Left ventricle myocardium inferior (tissue), 1 donor: Measurements from ENCODE around the gene TBL3. TPM values are rescaled to one million over a fixed set of nuclear protein-coding genes. Genes with fewer than 3 reads are reported as not detected.

Experiments used
- DNase-seq: peaks from one replicate; pipeline ENCODE4 v3.0.0-alpha.2; 2020
- H3K27ac ChIP-seq: fragments of 200-600 bp; replicated peaks from 2 replicates; pipeline ENCODE4 v1.8.0; 2021
- H3K27me3 ChIP-seq: fragments of 200-600 bp; 2 replicates; pipeline ENCODE4 v1.8.0; 2021; ENCODE audit warnings: low read depth
- H3K36me3 ChIP-seq: fragments of 200-600 bp; 2 replicates; pipeline ENCODE4 v1.8.0; 2021
- H3K4me1 ChIP-seq: fragments of 200-600 bp; 2 replicates; pipeline ENCODE4 v1.8.0; 2021
- H3K4me3 ChIP-seq: fragments of 200-600 bp; 2 replicates; pipeline ENCODE4 v1.8.0; 2021; ENCODE audit warnings: mild to moderate bottlenecking, moderate library complexity
- H3K9me3 ChIP-seq: fragments of 200-600 bp; replicated peaks from 2 replicates; pipeline ENCODE4 v1.8.0; 2021
- intact Hi-C: fragments of 100-400 bp; cut with micrococcal nuclease; formaldehyde crosslinking; loops from one replicate; pipeline ENCODE4 v1.11.0; 2022
- total RNA-seq: library from RNA; stranded (reverse); fragmentation: NEBNext Ultra II Directional; extraction: Animal tissue kit (Norgen Biotek cat#: 25700); gene quantifications from one replicate; pipeline ENCODE4 v1.2.1, GENCODE V29; 2021
- TF ChIP-seq, protein P1 (sequence below): fragments of 200-600 bp; IDR thresholded peaks from 2 replicates; pipeline ENCODE4 v1.8.0; 2021; ENCODE audit warnings: antibody characterized with exemption, mild to moderate bottlenecking, borderline replicate concordance
- donor health status: DM: no; HTN: yes; CAD: no; lungs with severe emphysema.

Gene TBL3
- total RNA-seq, 1 donor from 2014 or later: 22.6 TPM

DNA sequence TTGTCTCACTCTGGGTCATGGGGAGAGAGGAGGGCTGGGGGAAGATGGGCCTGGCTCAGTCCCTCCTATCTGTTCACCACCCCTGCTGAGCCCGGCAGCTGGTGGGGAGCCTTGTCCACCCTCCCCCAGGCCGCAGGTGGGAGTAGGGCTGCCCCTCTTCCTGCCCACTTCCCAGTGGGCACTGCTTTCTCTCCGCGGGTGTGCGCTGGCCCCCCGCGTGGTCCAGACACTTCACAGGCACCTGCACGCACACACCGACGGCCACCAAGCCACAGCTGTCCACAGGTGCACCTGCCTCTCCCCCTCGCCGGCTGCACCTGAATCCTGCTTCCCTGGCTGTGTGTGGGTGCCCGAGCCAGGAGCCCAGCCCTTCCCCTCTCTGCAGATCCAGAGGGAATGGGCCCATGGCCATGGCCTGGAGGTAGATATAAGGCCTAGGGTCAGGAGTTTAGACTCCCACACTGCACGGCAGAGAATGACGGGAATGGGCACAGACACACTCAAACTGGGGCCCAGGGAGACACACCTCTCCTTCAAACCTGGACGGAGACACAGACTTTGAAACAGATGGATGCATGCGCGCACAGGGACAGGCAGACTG, 56.9 kb downstream of the TBL3 start:
- Histone ChIP-seq H3K4me3 (peak overlapping the region; percentile 91), H3K27me3 (no peaks in the 10 kb centered on the region), H3K36me3 (peaks cover 12% of the 10 kb centered on the region), H3K4me1 (peaks cover 82% of the 10 kb centered on the region), H3K27ac (peak overlapping the region; percentile 98), H3K9me3 (no peaks in the 10 kb centered on the region)
- TF ChIP-seq, protein P1, sequence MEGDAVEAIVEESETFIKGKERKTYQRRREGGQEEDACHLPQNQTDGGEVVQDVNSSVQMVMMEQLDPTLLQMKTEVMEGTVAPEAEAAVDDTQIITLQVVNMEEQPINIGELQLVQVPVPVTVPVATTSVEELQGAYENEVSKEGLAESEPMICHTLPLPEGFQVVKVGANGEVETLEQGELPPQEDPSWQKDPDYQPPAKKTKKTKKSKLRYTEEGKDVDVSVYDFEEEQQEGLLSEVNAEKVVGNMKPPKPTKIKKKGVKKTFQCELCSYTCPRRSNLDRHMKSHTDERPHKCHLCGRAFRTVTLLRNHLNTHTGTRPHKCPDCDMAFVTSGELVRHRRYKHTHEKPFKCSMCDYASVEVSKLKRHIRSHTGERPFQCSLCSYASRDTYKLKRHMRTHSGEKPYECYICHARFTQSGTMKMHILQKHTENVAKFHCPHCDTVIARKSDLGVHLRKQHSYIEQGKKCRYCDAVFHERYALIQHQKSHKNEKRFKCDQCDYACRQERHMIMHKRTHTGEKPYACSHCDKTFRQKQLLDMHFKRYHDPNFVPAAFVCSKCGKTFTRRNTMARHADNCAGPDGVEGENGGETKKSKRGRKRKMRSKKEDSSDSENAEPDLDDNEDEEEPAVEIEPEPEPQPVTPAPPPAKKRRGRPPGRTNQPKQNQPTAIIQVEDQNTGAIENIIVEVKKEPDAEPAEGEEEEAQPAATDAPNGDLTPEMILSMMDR: no peak
- intact Hi-C loops: loop anchor here (10.0 kb wide), 1 partner anchor 116 kb away; the partner anchor contains the start of gene RAB26
- no peak for DNase-seq

- H3K9me3 ChIP-seq: no peaks in the 10 kb centered on the region
- no peak for DNase-seq
Observed at GRCh38 chr16:2029350-2029749, 57.5 kb downstream of the TBL3 start.

GRCh38 chr16:2030036-2030435, 58.2 kb downstream of the TBL3 start:
- no peaks in the 10 kb centered on the region for H3K27me3 ChIP-seq

More at GRCh38 chr16:2029350-2029749, 57.5 kb downstream of the TBL3 start:
- intact Hi-C loops: loop anchor here (10.0 kb wide), 1 partner anchor 115 kb away; the partner anchor contains the start of gene RAB26
- no peaks in the 10 kb centered on the region for H3K27me3 ChIP-seq
- H3K4me1 ChIP-seq: peaks cover 80% of the 10 kb centered on the region
- peak overlapping the region; percentile 91 for H3K4me3 ChIP-seq
- H3K27ac ChIP-seq: peak overlapping the region; percentile 98
- peaks cover 12% of the 10 kb centered on the region for H3K36me3 ChIP-seq
- TF ChIP-seq, protein P1: no peak

DNA sequence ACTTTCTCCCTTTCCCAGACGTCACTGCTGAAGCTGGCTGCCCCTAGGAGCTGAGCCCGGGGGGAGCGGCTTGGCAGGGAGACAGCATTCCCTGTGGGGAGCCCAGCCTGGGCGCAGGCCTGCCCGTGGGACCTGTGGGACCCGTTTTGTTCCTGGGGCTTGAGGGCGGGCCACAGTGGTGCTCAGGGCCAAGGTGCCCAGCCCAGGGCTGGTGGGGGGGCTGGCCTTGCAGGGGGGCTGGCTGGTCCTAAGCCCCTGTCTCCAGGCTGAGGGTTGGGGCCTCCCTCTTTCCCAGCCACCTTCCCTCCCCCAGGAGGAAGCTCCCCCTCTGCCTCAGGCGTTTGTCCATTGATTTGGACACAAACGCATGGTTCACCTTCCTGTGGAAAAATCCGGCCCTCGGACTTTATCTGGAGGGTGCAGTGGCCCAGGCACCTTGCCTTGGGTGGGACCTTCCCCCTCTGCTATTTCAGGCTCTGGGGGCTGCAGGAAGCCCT, 59.3 kb downstream of the TBL3 start:
- Histone ChIP-seq H3K36me3 (peaks cover 20% of the 10 kb centered on the region), H3K9me3 (no peaks in the 10 kb centered on the region), H3K4me1 (peaks cover 78% of the 10 kb centered on the region), H3K27ac (peak overlapping the region; percentile 98), H3K4me3 (peak overlapping the region; percentile 91), H3K27me3 (no peaks in the 10 kb centered on the region)
- TF ChIP-seq, protein P1: no peak
- DNase-seq: peak; percentile 61
- intact Hi-C loops: no loop called here

More at GRCh38 chr16:2030036-2030435, 58.2 kb downstream of the TBL3 start:
- TF ChIP-seq, protein P1: no peak
- Histone ChIP-seq H3K4me1 (peaks cover 78% of the 10 kb centered on the region), H3K27ac (peak overlapping the region; percentile 98), H3K36me3 (peaks cover 12% of the 10 kb centered on the region), H3K9me3 (no peaks in the 10 kb centered on the region), H3K4me3 (peak overlapping the region; percentile 91)
- intact Hi-C loops: no loop called here
- no peak for DNase-seq

Other genes with a start within 250 kb of the TBL3 start
- 37.0 TPM for gene NME3, start 200.5 kb upstream of the TBL3 start, total RNA-seq
- gene EME2, start 199.2 kb upstream of the TBL3 start, total RNA-seq: 7.4 TPM
- 78.0 TPM for gene MRPS34, start 198.9 kb upstream of the TBL3 start, total RNA-seq
- gene SPSB3, start 189.5 kb upstream of the TBL3 start, total RNA-seq: 36.8 TPM
- gene NUBP2, start 189.1 kb upstream of the TBL3 start, total RNA-seq: 36.2 TPM
- not detected for gene IGFALS, start 178.3 kb upstream of the TBL3 start, total RNA-seq
- 172 TPM for gene HAGH, start 145.2 kb upstream of the TBL3 start, total RNA-seq
- gene FAHD1, start 144.8 kb upstream of the TBL3 start, total RNA-seq: 26.3 TPM
- not detected for gene MEIOB, start 99.9 kb upstream of the TBL3 start, total RNA-seq
- gene HS3ST6, start 53.6 kb upstream of the TBL3 start, total RNA-seq: not detected
- 32.7 TPM for gene MSRB1, start 28.9 kb upstream of the TBL3 start, total RNA-seq
- 262 TPM for gene RPL3L, start 17.4 kb upstream of the TBL3 start, total RNA-seq
- gene NDUFB10, start 12.5 kb upstream of the TBL3 start, total RNA-seq: 601 TPM
- 753 TPM for gene RPS2, start 7.2 kb upstream of the TBL3 start, total RNA-seq
- not detected for gene RNF151, start 5.2 kb upstream of the TBL3 start, total RNA-seq
- not detected for gene NOXO1, start 9.4 kb downstream of the TBL3 start, total RNA-seq
- gene GFER, start 12.1 kb downstream of the TBL3 start, total RNA-seq: 23.3 TPM
- 0.38 TPM for gene SYNGR3, start 17.9 kb downstream of the TBL3 start, total RNA-seq
- gene ZNF598, start 37.8 kb downstream of the TBL3 start, total RNA-seq: 14.5 TPM
- not detected for gene NPW, start 47.7 kb downstream of the TBL3 start, total RNA-seq
- gene NHERF2, start 54.8 kb downstream of the TBL3 start, total RNA-seq: 221 TPM
- 21.7 TPM for gene NTHL1, start 75.8 kb downstream of the TBL3 start, total RNA-seq
- 80.1 TPM for gene TSC2, start 75.9 kb downstream of the TBL3 start, total RNA-seq
- gene PKD1, start 163.8 kb downstream of the TBL3 start, total RNA-seq: 83.9 TPM
- 1.7 TPM for gene RAB26, start 176.6 kb downstream of the TBL3 start, total RNA-seq
- 26.0 TPM for gene TRAF7, start 183.7 kb downstream of the TBL3 start, total RNA-seq
- 4.0 TPM for gene CASKIN1, start 224.6 kb downstream of the TBL3 start, total RNA-seq
- 27.3 TPM for gene MLST8, start 233.4 kb downstream of the TBL3 start, total RNA-seq
- 10.9 TPM for gene BRICD5, start 238.8 kb downstream of the TBL3 start, total RNA-seq
- gene PGP, start 242.8 kb downstream of the TBL3 start, total RNA-seq: 34.1 TPM